ENCODE data around the gene FAM83C. TPM values are rescaled to one million over a fixed set of nuclear protein-coding genes. Genes with fewer than 3 reads are reported as not detected.

The FAM83C gene
- total and polyA plus RNA-seq, 9 of the 15 experiments (the other 6 are each of a cell fraction or from before 2014, with no cell fraction given): not detected

- TF ChIP-seq PBX2 (CRISPR knock-in tag; IDR thresholded peaks at IDR 0.05; ENCODE audit: low read depth) (no peak), PBX2 (tag; conservative IDR thresholded peaks at IDR 0.05; ENCODE audit: low read depth) (0 out of 2 replicates have a peak, but pooled peaks have one; percentile 30)
These were observed 52.0 kb downstream of the FAM83C start (continued) for GRCh38 chr20:35240083-35240810.

- no peaks in the 10 kb centered on the region for H3K79me2 ChIP-seq (ENCODE audit: control insufficient read depth, insufficient read depth, low read length)
- 4% methylated on average over 4 of the region's 5 CpGs for WGBS (ENCODE audit: insufficient coverage, low coverage, missing lambda C conversion rate)
- H3K4me1 ChIP-seq (replicated peaks in 1 of 2; ENCODE audit: control insufficient read depth in 2 of 2, insufficient read depth in 2 of 2, low read length in 2 of 2): no peaks in the 10 kb centered on the region; a peak in 1 of 5 replicates
- H3K27ac ChIP-seq (ENCODE audit: extremely low read depth, low read depth, low read length): no peak overlapping the region
- no peak overlapping the region for H3K4me2 ChIP-seq (ENCODE audit: insufficient read depth, low read length)
- BruUV-seq (replicated peaks): no TSS peak
- ChIA-PET CTCF (ENCODE audit: low intra/inter-chr PET ratio) (interaction anchor here (0.7 kb wide), 1 partner anchor 11 kb away, joined by 4 read pairs; no protein-coding TSS in a partner anchor), POLR2A (no interaction called here)
- no peak overlapping the region for H2AFZ ChIP-seq (ENCODE audit: low read depth, low read length)
- H3K4me3 ChIP-seq: no peak overlapping the region
- ATAC-seq (no peak), FAIRE-seq (no peak), DNase-seq (ENCODE audit: extremely low read depth in 1 of 4, low spot score in 3 of 4) (no peak)
- TF ChIP-seq ZNF174 (CRISPR knock-in tag; IDR thresholded peaks at IDR 0.05): no peak
- no peak for TF ChIP-seq DDX20 (tag; IDR thresholded peaks at IDR 0.05; ENCODE audit: low read depth)
- intact Hi-C loops (cut with micrococcal nuclease) (no loop called here), in situ Hi-C loops (cut with MboI) (no loop called here)
- H3K36me3 ChIP-seq (ENCODE audit: control insufficient read depth, insufficient read depth, low read length): no peaks in the 10 kb centered on the region
- H3K9me3 ChIP-seq (replicated peaks; ENCODE audit: control insufficient read depth, insufficient read depth, low read depth, low read length): no peaks in the 10 kb centered on the region
- peaks cover 23 to 63% of the 10 kb centered on the region in 2 experiments for H3K27me3 ChIP-seq (ENCODE audit: control insufficient read depth in 2 of 2, insufficient read depth in 2 of 2, low read length in 2 of 2)
- no peak overlapping the region for H3K9ac ChIP-seq (ENCODE audit: insufficient read depth in 1 of 2, low read depth in 2 of 2, low read length in 2 of 2)
- H4K20me1 ChIP-seq (replicated peaks; ENCODE audit: control insufficient read depth, insufficient read depth, low read length): peaks cover 8% of the 10 kb centered on the region; the same call in 1 of the 2 replicates
- no peaks in the 10 kb centered on the region for H3K9me1 ChIP-seq (ENCODE audit: control insufficient read depth, insufficient read depth, low read length)
These were observed 53.5 kb downstream of the FAM83C start for GRCh38 chr20:35238735-35239134.
